ENCODE data around the gene MCOLN1. TPM values are rescaled to one million over a fixed set of nuclear protein-coding genes. Genes with fewer than 3 reads are reported as not detected.

The MCOLN1 gene
- total and polyA plus RNA-seq, 4 donors: 10.9 to 17.0 (median 13.7) TPM

DNA sequence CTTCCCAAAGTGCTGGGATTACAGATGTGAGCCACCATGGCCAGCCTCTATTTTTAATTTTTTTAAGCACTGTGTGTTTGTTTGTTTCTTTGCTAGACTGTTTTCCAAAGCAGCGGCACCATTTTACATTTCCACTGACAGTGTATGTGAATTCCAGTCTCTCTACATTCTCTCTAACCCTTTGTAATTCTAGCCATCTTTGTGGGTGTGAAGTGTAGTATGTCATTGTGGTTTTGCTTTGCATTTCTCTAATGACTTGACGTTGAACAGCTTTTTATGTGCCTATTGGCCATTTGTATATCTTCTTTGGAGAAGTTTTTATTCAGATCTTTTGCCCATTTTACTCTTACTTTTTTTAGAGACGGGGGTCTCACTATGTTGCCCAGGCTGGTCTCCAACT is 24.7 kb downstream of the MCOLN1 start:
- peaks cover 0 to 6% (median 2%) of the 10 kb centered on the region in 4 donors for H3K4me1 ChIP-seq (ENCODE audit: control insufficient read depth in 4 of 4, insufficient read depth in 4 of 4, low read length in 3 of 4)
- H3K27ac ChIP-seq (ENCODE audit: low read depth in 1 of 2, low read length in 2 of 2): no peak overlapping the region
- no peaks in the 10 kb centered on the region for H3K27me3 ChIP-seq (ENCODE audit: control insufficient read depth in 4 of 4, insufficient read depth in 4 of 4, low read length in 3 of 4)
- TF ChIP-seq JUND (IDR thresholded peaks at IDR 0.05) (no peak), EGR1 (IDR thresholded peaks at IDR 0.05; ENCODE audit: low read depth in 2 of 2) (no peak)
- TF ChIP-seq, protein P1, sequence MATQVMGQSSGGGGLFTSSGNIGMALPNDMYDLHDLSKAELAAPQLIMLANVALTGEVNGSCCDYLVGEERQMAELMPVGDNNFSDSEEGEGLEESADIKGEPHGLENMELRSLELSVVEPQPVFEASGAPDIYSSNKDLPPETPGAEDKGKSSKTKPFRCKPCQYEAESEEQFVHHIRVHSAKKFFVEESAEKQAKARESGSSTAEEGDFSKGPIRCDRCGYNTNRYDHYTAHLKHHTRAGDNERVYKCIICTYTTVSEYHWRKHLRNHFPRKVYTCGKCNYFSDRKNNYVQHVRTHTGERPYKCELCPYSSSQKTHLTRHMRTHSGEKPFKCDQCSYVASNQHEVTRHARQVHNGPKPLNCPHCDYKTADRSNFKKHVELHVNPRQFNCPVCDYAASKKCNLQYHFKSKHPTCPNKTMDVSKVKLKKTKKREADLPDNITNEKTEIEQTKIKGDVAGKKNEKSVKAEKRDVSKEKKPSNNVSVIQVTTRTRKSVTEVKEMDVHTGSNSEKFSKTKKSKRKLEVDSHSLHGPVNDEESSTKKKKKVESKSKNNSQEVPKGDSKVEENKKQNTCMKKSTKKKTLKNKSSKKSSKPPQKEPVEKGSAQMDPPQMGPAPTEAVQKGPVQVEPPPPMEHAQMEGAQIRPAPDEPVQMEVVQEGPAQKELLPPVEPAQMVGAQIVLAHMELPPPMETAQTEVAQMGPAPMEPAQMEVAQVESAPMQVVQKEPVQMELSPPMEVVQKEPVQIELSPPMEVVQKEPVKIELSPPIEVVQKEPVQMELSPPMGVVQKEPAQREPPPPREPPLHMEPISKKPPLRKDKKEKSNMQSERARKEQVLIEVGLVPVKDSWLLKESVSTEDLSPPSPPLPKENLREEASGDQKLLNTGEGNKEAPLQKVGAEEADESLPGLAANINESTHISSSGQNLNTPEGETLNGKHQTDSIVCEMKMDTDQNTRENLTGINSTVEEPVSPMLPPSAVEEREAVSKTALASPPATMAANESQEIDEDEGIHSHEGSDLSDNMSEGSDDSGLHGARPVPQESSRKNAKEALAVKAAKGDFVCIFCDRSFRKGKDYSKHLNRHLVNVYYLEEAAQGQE (IDR thresholded peaks at IDR 0.05): no peak
- TF ChIP-seq, protein P2, sequence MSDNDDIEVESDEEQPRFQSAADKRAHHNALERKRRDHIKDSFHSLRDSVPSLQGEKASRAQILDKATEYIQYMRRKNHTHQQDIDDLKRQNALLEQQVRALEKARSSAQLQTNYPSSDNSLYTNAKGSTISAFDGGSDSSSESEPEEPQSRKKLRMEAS (IDR thresholded peaks at IDR 0.05): no peak
- H3K36me3 ChIP-seq (ENCODE audit: control insufficient read depth in 4 of 4, insufficient read depth in 3 of 4, low read depth in 1 of 4, low read length in 3 of 4): peaks cover 3 to 21% (median 10%) of the 10 kb centered on the region in 4 donors
- no peaks in the 10 kb centered on the region for H3K9me3 ChIP-seq (ENCODE audit: control insufficient read depth in 4 of 4, low read length in 3 of 4)
- no peak overlapping the region for H3K9ac ChIP-seq (ENCODE audit: low read depth in 1 of 2, low read length in 2 of 2)
- no peak overlapping the region for H3K4me3 ChIP-seq (ENCODE audit: low read depth in 1 of 3, low read length in 3 of 3)
- WGBS: 89% methylated on average over 3 of the region's 3 CpGs
- DNase-seq (ENCODE audit: low spot score): no peak

DNA sequence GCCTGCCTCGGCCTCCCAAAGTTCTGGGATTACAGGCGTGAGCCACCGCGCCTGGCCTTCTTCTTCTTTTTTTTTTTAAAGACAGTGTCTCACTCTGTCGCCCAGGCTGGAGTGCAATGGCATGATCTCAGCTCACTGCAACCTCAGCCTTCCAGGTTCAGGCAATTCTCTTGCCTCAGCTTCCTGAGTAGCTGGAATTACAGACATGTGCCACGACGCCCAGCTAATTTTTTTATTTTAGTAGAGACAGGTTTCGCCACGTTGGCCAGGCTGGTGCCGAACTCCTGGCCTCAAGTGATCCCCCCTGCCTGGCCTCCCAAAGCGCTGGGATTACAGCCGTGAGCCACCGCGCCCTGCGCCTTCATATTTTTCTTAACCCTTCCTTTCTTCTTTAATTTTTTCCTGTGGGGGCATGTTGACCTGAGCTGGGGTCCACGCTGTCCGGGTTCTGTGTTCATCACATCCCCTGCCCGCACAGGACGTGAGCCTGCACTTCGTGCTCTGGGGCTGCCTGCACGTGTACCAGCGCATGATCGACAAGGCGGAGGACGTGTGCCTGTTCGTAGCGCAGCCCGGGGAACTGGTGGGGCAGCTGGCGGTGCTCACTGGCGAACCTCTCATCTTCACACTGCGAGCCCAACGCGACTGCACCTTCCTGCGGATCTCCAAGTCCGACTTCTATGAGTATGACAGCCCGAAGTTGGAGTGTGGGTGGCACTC is 27.2 kb downstream of the MCOLN1 start:
- Histone ChIP-seq H3K9me3 (ENCODE audit: control insufficient read depth in 4 of 4, low read length in 3 of 4) (no peaks in the 10 kb centered on the region), H3K27ac (ENCODE audit: low read depth in 1 of 2, low read length in 2 of 2) (no peak overlapping the region), H3K4me1 (ENCODE audit: control insufficient read depth in 4 of 4, insufficient read depth in 4 of 4, low read length in 3 of 4) (peaks cover 0 to 6% (median 2%) of the 10 kb centered on the region in 4 donors), H3K27me3 (ENCODE audit: control insufficient read depth in 4 of 4, insufficient read depth in 4 of 4, low read length in 3 of 4) (no peaks in the 10 kb centered on the region), H3K36me3 (ENCODE audit: control insufficient read depth in 4 of 4, insufficient read depth in 3 of 4, low read depth in 1 of 4, low read length in 3 of 4) (peaks cover 2 to 10% (median 3%) of the 10 kb centered on the region in 4 donors), H3K9ac (ENCODE audit: low read depth in 1 of 2, low read length in 2 of 2) (no peak overlapping the region), H3K4me3 (ENCODE audit: low read depth in 1 of 3, low read length in 3 of 3) (no peak overlapping the region)
- TF ChIP-seq RAD21 (IDR thresholded peaks at IDR 0.05) (no peak), TAF1 (conservative IDR thresholded peaks at IDR 0.05) (no peak), SP1 (IDR thresholded peaks at IDR 0.05) (no peak)
- TF ChIP-seq, protein P3, sequence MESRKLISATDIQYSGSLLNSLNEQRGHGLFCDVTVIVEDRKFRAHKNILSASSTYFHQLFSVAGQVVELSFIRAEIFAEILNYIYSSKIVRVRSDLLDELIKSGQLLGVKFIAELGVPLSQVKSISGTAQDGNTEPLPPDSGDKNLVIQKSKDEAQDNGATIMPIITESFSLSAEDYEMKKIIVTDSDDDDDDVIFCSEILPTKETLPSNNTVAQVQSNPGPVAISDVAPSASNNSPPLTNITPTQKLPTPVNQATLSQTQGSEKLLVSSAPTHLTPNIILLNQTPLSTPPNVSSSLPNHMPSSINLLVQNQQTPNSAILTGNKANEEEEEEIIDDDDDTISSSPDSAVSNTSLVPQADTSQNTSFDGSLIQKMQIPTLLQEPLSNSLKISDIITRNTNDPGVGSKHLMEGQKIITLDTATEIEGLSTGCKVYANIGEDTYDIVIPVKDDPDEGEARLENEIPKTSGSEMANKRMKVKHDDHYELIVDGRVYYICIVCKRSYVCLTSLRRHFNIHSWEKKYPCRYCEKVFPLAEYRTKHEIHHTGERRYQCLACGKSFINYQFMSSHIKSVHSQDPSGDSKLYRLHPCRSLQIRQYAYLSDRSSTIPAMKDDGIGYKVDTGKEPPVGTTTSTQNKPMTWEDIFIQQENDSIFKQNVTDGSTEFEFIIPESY (IDR thresholded peaks at IDR 0.05): no peak
- TF ChIP-seq, protein P4, sequence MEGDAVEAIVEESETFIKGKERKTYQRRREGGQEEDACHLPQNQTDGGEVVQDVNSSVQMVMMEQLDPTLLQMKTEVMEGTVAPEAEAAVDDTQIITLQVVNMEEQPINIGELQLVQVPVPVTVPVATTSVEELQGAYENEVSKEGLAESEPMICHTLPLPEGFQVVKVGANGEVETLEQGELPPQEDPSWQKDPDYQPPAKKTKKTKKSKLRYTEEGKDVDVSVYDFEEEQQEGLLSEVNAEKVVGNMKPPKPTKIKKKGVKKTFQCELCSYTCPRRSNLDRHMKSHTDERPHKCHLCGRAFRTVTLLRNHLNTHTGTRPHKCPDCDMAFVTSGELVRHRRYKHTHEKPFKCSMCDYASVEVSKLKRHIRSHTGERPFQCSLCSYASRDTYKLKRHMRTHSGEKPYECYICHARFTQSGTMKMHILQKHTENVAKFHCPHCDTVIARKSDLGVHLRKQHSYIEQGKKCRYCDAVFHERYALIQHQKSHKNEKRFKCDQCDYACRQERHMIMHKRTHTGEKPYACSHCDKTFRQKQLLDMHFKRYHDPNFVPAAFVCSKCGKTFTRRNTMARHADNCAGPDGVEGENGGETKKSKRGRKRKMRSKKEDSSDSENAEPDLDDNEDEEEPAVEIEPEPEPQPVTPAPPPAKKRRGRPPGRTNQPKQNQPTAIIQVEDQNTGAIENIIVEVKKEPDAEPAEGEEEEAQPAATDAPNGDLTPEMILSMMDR (IDR thresholded peaks at IDR 0.05; ENCODE audit: low read depth, low read length, missing input control): no peak
- no peak for DNase-seq (ENCODE audit: low spot score)
- 95% methylated on average over 36 of the region's 36 CpGs for WGBS

Measured in liver (tissue), 9 donors.